ENCODE results near the gene PSENEN.

Gene PSENEN

DNA sequence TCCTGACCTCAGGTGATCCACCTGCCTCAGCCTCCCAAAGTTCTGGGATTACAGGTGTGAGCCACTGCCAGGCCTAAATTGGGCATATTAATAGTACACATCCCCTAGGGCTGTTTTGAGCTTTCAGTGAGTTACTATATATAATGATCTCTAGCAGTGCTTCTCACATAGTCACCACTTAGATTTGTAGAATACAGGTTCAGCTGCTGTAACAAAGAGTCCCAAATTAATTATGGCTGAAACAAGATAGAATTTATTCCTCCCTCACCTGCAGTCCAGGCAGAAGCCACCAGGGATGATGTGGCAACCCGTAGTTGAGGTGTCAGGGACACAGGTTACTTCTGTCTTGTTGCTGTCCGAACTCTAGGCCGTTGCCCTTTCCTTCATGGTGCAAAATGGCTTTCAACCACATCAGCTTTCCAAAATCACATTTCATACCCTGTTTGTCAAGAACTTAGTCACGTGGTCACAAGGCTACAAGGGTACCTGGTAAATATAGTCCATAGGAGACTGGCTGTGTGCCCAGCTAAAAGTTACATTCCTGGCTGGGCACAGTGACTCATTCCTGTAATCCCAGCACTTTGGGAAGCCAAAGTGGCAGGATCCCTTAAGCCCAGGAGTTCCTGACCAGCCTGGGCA is 15.4 kb downstream of the PSENEN start:
- no peaks in the 10 kb centered on the region for H4K20me1 ChIP-seq (ENCODE audit: low read depth, low read length)
- H3K79me2 ChIP-seq (ENCODE audit: insufficient read depth, low read length) = peaks cover 17% of the 10 kb centered on the region
- H3K36me3 ChIP-seq (ENCODE audit: low read length) = no peaks in the 10 kb centered on the region
- no peaks in the 10 kb centered on the region for H3F3A ChIP-seq (ENCODE audit: insufficient read depth)
- no peak overlapping the region for H3K4me3 ChIP-seq (ENCODE audit: insufficient read depth, low read length, poor library complexity, severe bottlenecking)
- H2AFZ ChIP-seq (ENCODE audit: low read depth, low read length, severe bottlenecking) = no peak overlapping the region
- no peaks in the 10 kb centered on the region for H3K9me2 ChIP-seq (replicated peaks; ENCODE audit: insufficient read depth, low read length)
- no peaks in the 10 kb centered on the region for H3K9me3 ChIP-seq (ENCODE audit: insufficient read depth, low read length)
- no peak overlapping the region for H3K9ac ChIP-seq (ENCODE audit: low read length)
- H3K27me3 ChIP-seq (ENCODE audit: low read length) = no peaks in the 10 kb centered on the region
- TF ChIP-seq EZH2phosphoT487 (conservative IDR thresholded peaks at IDR 0.05; ENCODE audit: low read length) = no peak
- TF ChIP-seq, protein P1, sequence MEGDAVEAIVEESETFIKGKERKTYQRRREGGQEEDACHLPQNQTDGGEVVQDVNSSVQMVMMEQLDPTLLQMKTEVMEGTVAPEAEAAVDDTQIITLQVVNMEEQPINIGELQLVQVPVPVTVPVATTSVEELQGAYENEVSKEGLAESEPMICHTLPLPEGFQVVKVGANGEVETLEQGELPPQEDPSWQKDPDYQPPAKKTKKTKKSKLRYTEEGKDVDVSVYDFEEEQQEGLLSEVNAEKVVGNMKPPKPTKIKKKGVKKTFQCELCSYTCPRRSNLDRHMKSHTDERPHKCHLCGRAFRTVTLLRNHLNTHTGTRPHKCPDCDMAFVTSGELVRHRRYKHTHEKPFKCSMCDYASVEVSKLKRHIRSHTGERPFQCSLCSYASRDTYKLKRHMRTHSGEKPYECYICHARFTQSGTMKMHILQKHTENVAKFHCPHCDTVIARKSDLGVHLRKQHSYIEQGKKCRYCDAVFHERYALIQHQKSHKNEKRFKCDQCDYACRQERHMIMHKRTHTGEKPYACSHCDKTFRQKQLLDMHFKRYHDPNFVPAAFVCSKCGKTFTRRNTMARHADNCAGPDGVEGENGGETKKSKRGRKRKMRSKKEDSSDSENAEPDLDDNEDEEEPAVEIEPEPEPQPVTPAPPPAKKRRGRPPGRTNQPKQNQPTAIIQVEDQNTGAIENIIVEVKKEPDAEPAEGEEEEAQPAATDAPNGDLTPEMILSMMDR (IDR thresholded peaks at IDR 0.05; ENCODE audit: insufficient read depth, low read length, poor library complexity, severe bottlenecking) = no peak
- H3K27ac ChIP-seq (ENCODE audit: low read depth, low read length) = no peak overlapping the region
- H3K4me2 ChIP-seq (ENCODE audit: low read depth, low read length, poor library complexity, severe bottlenecking) = no peak overlapping the region

DNA sequence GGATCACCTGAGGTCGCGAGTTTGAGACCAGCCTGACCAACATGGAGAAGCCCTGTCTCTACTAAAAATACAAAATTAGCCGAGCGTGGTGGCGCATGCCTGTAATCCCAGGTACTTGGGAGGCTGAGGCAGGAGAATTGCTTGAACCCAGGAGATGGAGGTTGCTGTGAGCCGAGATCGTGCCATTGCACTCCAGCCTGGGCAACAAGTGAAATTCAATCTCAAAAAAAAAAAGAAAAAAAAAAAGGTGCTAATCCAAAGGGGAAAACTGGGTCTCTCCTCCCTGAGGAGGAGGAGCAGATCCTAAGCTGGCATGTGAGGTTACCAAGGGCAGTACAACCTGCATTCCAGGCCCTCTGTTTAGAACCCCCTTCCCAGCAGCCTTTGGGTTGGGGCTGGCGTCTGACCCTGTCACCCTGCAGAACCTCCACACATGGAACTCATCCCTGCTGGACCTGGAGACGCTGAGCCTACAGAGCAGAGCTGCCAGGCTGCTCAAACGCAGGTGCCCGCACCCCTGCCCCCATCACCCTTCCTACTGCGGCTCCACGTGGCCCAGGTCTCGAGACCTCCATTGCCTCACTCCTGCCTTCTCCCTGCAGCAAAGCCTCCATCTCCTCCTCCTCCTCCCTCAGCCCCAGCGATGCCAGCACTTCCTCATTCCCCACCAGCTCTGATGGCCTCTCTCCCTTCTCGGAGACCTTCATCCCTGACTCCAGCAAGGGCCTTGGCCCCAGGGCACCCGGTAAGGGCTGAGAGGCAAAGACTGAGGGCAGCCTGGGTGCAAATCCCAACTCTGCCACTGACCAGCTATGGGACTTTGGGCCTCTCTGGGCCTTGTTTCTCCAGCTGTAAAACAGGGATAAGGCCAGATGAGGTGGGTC is 19.2 kb downstream of the PSENEN start:
- Histone ChIP-seq H3K27me3 (ENCODE audit: low read length) (no peaks in the 10 kb centered on the region), H3K9me2 (replicated peaks; ENCODE audit: insufficient read depth, low read length) (no peaks in the 10 kb centered on the region), H3K79me2 (ENCODE audit: insufficient read depth, low read length) (peaks cover 5% of the 10 kb centered on the region; the same call in 1 of the 2 replicates), H3K27ac (ENCODE audit: low read depth, low read length) (no peak overlapping the region), H2AFZ (ENCODE audit: low read depth, low read length, severe bottlenecking) (no peak overlapping the region), H4K20me1 (ENCODE audit: low read depth, low read length) (no peaks in the 10 kb centered on the region), H3K36me3 (ENCODE audit: low read length) (no peaks in the 10 kb centered on the region), H3K4me3 (ENCODE audit: insufficient read depth, low read length, poor library complexity, severe bottlenecking) (no peak overlapping the region), H3K9ac (ENCODE audit: low read length) (no peak overlapping the region), H3F3A (ENCODE audit: insufficient read depth) (no peaks in the 10 kb centered on the region), H3K4me2 (ENCODE audit: low read depth, low read length, poor library complexity, severe bottlenecking) (no peak overlapping the region), H3K9me3 (ENCODE audit: insufficient read depth, low read length) (no peaks in the 10 kb centered on the region)
- TF ChIP-seq EZH2phosphoT487 (conservative IDR thresholded peaks at IDR 0.05; ENCODE audit: low read length) = no peak
- TF ChIP-seq, protein P1 (IDR thresholded peaks at IDR 0.05; ENCODE audit: insufficient read depth, low read length, poor library complexity, severe bottlenecking) = no peak

DNA sequence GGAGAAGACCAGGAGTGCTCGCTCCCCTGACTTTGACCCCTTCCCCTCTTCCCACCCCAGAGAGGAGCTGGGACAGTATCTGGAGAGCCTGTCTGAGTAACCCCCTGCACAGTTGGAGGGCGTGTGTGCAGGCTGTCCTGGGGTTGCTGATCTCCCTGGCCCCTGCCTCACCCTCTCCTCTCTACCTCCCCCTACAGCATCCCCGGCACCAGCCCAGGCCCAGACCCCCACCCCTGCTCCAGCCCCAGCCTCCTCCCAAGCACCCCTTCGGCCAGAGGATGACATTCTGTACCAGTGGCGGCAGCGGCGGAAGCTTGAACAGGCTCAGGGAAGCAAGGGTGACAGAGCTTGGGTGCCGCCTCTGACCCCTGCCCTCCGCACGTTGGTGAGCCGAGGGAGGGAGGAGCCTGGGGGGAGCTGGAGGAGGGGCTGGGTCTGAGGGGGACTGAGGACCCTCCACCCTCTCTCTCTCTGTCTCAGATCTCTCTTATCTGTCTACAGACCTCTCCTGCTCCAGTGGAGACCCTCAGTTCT is 21.2 kb downstream of the PSENEN start:
- Histone ChIP-seq H3K79me2 (ENCODE audit: insufficient read depth, low read length) (no peaks in the 10 kb centered on the region), H3K9ac (ENCODE audit: low read length) (no peak overlapping the region), H3K4me3 (ENCODE audit: insufficient read depth, low read length, poor library complexity, severe bottlenecking) (no peak overlapping the region), H2AFZ (ENCODE audit: low read depth, low read length, severe bottlenecking) (no peak overlapping the region), H3K36me3 (ENCODE audit: low read length) (no peaks in the 10 kb centered on the region), H3K4me2 (ENCODE audit: low read depth, low read length, poor library complexity, severe bottlenecking) (no peak overlapping the region), H3K9me2 (replicated peaks; ENCODE audit: insufficient read depth, low read length) (no peaks in the 10 kb centered on the region), H4K20me1 (ENCODE audit: low read depth, low read length) (no peaks in the 10 kb centered on the region), H3K9me3 (ENCODE audit: insufficient read depth, low read length) (no peaks in the 10 kb centered on the region), H3K27me3 (ENCODE audit: low read length) (no peaks in the 10 kb centered on the region), H3F3A (ENCODE audit: insufficient read depth) (no peaks in the 10 kb centered on the region), H3K27ac (ENCODE audit: low read depth, low read length) (no peak overlapping the region)
- TF ChIP-seq, protein P1 (IDR thresholded peaks at IDR 0.05; ENCODE audit: insufficient read depth, low read length, poor library complexity, severe bottlenecking) = no peak
- TF ChIP-seq EZH2phosphoT487 (conservative IDR thresholded peaks at IDR 0.05; ENCODE audit: low read length) = no peak
